DLD1 (cell line): ENCODE data around the gene PGPEP1.
"Not testable (repeated sequence)": the region's sequence is repeated elsewhere in the genome, so short reads cannot be mapped to it uniquely, and the experiment has no call there.

Experiments used
- in situ Hi-C: cut with HindIII; loops from 2 replicates; pipeline ENCODE4 v1.10.0; 2017; ENCODE audit warnings: low sequenced_read_pairs

PGPEP1 gene

DNA sequence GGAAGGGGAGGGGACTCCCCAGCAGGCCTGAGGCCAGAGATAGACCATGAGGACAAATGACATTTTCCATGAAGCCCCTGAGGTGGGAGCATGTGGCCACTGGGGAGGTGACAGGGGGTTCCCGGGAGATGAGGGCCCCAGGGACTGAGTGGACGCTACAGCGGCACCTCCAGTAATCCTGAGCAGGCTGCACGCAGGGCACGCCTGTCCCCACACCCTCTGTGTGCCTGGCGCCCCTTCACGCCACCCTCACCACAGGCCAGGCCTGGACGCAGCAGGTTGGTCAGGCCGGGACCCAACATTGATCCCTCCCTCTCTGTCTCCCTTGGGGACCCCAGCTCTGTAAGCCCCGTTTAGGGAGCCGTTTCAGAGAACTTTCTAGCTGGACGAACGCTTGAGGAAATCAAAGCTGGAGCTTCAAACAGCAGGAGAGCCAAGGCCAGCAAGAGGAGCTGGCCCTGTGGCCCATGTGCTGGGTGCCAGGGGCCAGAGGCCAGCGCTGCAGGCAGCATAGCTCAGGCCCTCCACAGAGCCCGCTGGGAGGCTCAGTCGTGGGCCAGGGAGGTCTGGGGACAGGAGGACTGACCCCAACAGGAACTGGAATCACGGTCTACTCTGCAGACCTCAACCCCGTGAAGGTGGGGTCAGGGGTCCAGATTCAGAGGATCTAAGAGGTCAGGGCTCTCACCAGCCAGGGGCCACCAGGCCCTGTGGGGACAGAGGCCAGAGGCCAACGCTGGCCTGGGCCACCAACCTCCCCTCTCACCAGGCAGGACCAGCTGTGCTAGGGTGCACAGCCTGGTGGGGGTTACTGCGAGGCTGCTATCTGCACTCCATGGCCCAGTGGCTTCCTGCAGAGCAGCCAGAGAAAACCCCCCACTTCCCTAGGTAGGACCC lies 32.1 kb upstream of the PGPEP1 start:
- in situ Hi-C loops = no loop called here

DNA sequence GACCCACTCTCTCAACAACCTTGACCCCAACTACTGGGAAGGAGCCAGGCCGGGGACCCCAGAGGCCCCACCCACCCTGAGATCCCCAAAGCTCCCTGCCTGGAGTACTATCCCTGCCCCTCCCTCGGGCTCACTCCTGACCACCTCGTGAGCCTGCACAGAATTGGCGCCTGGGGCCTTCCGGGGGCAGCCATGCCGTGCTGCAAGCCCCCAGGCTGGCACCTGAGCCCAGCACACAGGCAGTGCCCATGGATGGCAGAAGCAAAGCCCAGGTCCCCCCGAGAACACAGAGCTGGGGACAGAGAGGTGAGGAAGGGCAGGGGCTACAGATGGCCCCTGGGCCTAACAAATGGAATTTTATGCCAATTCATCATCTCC lies 31.5 kb upstream of the PGPEP1 start:
- in situ Hi-C loops = no loop called here

DNA sequence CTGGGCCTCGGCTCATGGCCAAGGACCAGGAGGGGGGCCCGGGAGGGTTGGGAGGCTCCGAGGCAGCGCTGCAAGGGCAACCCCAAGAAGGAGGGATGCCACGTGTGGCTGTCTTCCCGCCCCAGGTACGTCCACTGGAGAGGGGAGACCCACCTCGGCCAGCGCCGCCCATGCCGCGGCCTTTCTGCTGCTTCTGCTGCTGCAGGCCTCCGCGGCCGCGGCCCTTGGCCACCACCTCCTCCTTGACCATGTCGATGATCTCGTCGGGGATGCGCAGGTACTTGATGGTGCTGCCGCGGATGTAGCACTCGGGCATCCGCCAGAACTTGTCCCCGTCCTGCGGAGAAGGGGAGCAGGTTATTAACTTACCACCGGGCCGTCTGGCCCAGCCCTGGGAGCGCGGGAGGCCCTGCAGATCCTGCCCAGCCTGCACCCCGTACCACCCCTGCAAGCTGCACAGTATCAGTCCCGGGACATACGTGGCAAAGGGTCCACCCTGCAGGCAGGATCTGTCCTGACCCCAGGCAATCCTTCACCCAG lies 30.8 kb upstream of the PGPEP1 start:
- in situ Hi-C loops = no loop called here

DNA sequence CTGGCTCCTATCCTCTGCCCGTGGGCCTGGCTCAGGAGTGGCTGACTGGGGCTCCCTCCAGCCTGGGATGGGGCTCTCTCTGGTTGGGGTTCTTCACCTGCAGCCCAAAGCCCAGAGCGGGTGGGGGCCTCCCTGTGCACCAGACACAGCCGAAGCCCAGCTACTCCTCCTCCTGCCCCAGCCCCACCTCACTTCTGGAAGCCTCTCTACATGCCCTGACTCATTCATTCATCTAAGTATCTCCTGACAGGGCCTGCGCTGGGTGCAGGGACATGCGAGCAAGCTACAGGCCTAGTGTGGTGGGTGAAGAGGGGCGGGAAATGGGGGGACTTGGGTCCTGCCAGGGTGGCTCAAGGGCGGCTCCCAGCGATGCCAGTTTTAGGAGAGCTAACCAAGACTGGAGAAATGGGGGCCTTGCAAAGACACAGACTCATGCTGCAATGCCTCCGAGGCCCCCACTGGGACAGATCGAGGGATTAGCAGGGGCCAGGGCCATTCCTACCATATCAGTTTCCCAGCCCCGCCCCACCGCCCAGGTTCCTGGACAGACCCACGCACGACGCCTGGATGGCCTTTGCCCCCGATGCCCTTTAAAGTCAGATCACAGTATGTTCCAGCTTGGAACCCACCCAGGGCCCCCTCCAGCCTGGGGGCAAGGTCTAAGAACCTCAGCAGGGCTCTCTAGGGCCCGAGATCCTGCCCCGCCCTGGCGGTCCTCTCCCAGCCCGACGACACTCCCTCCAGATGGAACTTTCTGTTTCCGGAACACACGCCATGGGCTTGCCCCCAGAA lies 30.1 kb upstream of the PGPEP1 start:
- in situ Hi-C loops = no loop called here

DNA sequence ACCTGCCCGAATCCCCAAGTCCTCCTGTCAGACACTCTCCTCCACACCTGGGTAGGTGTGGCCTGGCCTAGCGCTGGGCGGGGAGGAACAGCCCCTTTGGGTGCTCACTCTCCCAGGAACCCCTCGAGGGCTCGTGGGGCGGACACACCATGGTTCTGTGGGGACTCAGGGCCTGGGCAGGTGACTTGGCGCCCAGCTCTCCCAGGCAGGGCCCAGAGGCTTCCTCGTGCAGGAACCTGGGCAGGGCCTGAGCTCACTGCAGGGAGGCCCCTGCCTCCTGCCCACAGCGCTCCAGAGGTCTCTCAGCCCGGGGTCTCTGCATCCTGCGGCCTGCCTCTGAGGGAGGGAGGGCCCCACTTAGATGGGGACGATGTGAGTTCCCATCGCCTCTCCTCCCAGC lies 29.4 kb upstream of the PGPEP1 start:
- in situ Hi-C loops = no loop called here

DNA sequence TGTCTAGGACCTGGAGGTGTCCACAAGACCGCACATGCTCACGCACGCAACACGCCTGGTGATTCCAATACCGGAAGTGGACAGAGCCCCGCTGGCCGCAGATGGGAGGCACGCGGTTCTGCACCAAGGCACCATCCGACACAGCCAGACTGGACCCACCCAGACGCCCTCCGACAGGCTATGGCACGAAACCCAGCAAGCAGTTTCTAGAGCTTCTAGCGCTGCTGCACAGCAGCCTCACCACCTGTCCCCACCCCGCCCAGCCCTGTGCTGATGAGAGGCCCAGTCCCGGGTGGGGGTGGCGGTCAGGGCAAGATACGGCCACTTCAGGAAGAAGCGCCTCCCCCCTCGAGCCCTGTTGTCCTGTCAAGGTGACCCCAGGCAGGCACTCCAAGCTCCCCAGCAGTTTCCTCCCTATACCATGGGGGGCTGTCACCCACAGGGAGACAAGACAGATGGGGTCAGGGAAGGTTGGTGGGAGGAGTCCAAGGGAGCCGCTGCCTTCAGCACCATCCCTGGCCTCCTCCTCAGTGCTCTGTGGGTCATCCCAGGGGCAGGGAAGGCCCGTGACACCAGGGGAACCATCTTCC lies 28.8 kb upstream of the PGPEP1 start:
- in situ Hi-C loops = no loop called here

DNA sequence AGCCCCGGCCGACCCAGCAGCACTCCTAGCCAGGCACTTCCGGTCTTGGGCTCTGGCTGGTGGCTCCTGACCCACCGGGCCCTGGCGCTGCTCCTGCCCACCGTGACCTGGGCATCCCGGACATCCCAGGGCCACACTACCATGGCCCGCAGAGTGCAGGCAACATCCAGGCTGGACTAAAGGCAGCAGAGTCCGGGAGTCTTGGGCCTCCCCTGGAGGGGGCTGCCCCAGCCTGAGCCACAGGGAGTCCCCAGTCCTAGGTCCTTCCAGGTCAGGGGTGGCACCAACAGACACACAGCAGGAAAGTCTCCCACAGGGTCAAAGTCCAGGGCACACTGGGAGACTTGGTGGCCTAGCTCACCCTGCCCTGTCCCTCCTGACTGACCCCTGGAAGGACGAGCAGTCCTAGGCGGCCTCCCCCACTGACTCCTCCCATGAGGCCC lies 28.3 kb upstream of the PGPEP1 start:
- in situ Hi-C loops = no loop called here

DNA sequence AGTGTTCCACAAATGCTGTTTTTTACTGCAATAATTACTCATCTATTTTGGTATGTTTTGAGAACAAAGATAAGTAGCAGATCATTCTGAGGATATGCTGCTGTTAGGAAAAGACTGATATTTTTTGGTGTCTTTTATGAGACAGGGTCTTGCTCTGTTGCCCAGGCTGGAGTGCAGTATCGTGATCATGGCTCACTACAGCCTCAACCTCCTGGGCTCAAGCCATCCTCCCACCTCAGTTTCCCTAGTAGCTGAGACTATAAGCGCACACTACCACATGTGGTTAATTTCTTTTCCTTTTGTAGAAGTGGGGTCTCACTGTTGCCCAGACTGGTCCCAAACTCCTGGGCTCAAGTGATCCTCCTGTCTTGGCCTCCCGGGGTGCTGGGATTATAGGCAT lies 27.0 kb upstream of the PGPEP1 start:
- in situ Hi-C loops = no loop called here

DNA sequence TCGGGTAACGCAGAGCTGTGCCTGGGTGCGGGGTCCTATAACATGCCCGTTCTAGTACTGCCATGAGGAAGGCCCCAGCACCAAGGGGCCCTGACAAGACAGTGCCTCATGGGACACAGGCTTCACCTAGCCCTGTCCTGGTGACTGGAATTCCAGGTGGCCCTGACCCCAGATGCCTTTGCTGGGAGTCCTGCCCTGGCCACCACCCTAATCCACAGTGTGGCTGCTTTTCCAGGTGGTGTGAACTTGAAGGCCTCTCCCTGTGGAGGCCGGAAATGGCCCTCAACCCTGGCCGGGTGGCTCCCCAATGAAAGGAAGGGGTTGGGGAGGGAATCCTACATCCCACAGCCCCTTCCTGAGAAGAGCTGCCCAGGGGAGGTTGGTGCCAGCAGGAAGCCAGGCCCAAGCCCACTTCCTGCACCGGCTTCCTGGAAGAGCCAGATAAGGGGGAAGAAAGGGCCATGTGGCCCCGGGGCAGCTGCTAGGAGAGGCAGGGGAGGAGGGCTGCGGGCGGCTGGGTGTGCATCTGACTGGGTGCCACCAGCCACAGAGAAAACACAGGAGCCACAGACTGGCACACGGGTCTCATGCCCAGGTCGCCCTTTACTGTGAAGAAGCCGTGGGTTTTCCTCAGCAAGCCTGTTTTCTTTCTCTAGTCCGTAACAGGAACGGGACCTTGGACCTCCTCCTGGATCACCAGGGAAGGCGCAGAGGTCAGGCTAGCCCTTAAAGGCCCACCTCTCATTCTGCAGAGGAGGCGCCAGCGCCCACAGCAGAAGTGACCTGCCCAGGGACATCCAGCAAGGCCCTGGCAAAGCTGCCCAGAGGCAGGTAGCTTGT lies 22.2 kb upstream of the PGPEP1 start:
- in situ Hi-C loops = no loop called here

DNA sequence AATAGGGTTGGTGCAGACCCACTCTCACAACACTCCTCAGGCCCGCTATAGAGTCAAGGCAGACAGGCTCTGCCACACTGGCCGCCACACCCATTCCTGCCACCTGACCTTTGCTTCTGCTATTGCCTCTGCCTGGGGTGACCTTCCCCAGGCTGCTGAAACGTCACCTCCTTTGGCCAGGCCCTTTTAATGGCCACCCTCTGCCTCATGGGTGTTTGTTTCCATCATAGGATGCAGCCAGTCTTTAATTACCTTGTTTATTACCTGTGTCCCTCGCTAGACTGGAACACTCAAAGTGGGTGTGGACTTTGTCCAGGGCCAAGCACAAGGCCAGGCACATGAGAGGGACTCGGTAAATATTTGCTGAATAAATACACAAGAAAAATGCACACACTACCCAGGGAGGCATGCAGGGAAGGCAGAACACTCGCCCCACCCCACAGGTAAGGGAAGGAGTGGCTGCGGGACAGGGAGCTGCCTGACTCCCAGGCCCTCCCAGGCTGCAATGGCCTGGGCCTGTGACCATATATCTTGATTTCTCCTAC lies 20.7 kb upstream of the PGPEP1 start:
- in situ Hi-C loops = no loop called here

DNA sequence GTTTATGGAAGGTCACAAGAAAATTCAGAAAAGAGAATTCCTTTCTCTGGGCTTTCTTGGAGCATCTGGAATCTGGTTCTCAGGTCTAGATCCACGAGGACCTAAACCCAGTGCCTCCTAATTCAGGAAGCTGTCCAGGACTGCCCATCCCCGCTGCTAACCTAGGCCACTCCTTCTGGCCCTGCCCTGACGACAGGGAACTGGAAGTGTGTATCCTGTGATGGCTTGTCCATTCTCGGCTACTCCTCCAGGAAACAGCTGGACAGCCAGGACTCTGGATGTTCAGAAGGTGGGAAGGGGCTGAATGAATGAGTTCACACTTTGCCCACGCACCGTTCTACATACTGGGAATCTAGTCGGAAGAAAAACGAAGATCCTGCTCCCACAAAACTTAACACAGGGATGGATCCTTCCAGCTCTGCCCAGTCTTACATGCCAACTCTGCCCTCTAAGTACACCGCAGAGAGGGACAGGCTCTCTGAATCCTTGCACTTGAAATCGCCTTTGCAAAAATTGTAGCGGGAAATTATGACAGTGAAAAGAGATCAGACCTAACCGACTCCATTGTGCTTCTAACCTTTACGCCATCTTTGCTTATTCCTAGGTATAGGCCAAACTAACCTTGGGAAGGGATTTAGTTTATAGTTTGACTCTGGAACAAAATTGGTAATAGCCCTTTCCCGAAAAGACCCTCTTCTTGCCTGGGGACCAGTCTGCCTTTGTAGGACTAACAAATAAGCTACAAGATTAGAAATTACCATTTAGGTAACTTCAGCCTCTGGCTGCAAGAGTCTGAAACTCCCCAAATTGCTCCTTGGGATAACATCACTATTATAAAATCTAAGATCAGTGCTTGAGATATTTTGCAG lies 19.3 kb upstream of the PGPEP1 start:
- in situ Hi-C loops = no loop called here

DNA sequence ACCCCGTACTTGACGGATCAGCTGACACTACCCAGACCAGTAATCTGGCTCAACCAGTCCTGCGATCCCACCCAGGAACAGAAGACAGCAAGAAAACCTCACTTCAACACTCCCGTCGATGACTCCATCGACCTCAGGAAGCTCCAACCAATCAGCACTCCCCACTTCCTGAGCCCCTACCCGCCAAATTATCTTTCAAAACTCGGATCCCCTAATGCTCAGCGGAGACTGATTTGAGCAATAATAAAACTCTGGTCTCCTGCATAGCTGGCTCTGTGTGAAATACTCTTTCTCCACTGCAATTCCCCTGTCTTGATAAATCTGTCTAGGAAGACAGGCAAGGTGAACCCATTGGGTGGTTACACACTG lies 18.7 kb upstream of the PGPEP1 start:
- in situ Hi-C loops = no loop called here

DNA sequence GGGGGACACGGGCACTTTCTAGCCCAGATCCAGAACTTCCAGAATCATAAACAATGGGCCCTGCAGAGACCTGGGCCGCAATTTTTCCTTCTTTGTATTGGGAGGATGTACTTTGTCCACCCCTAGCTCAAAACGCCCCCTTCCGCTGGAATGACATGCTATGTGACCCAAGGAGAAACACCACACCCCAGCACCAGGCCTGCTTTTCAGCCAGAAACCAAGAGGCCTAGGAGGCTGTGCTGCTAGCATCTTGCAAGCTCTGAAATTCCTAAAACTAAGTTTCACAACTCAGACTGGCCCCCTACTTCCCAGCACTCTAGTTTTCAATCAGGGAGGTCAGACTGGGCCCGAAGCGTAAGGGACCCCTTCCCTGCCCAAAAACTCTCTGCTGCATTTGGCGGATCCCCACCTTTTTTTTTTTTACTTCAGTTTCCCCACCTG lies 18.1 kb upstream of the PGPEP1 start:
- in situ Hi-C loops = no loop called here

DNA sequence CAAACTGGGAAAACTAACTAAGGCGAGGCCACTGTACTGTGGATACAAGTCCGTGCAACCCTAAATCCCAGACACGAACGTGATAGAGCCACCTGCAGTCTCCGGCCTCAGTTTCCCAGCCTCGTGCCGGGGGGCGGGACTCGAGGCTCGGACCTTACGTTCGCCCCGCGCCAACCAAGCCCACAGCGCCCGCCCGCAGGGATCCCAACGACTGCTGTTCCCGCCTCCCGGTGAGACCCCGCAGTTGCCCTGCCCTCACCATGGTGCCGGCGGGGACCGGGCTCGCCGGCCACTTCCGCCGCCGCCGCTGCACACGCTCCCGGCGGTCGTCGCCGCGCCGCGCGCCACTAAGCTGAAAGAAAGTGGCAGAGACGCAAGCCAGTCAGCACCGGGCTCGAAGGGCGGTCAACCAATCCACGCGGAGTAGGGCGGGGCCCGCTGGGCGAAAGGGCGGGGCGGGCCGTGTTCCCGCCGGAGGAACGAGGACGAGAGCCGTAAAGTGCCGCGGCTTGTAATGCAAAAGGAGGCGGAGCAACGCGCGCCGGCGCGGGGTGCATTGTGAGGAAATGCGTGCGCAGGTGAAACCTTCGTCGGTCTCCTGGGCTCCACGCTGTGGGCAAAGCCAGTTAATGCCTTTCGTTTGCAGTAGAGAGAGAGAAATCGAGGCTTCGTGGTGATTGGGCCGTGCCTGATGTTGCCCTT lies 17.5 kb upstream of the PGPEP1 start, which contains the start of gene LSM4:
TSS of gene LSM4 (minus strand) at position 318 of the 702 bp plus-strand sequence. CDS start at position 262, 56 bp downstream.
- in situ Hi-C loops = no loop called here

DNA sequence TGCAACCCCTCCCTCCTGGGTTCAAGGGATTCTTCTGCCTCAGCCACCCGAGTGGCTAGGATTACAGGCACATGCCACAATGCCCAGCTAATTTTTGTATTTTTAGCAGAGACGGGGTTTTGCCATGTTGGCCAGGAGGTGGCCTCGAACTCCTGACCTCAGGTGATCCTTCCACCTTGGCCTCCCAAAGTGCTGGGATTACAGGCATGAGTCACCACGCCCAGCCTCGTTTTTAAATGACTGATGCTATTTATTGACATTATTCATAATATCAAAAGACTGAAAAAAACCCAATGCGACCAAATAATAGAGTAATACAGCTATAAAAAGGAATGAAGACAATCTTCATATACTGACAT lies 16.0 kb upstream of the PGPEP1 start:
- in situ Hi-C loops = not testable (repeated sequence)

DNA sequence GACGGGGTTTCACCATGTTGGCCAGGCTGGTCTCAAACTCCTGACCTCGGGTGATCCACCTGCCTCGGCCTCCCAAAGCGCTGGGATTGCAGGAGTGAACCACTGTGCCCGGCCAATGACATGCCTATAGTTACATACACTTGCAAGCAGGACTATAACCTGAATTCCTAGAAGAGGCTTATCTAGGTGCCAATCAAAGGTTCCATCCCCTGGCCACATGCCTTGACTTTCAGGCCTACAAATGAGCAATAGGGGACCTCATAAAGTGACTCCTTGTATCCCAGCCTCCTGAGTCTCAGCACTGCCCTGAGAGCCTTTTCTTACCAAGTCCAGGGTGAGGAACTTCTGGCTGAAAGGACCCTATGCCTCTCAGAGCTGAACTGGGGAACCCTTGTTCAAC lies 13.6 kb upstream of the PGPEP1 start:
- in situ Hi-C loops = no loop called here

DNA sequence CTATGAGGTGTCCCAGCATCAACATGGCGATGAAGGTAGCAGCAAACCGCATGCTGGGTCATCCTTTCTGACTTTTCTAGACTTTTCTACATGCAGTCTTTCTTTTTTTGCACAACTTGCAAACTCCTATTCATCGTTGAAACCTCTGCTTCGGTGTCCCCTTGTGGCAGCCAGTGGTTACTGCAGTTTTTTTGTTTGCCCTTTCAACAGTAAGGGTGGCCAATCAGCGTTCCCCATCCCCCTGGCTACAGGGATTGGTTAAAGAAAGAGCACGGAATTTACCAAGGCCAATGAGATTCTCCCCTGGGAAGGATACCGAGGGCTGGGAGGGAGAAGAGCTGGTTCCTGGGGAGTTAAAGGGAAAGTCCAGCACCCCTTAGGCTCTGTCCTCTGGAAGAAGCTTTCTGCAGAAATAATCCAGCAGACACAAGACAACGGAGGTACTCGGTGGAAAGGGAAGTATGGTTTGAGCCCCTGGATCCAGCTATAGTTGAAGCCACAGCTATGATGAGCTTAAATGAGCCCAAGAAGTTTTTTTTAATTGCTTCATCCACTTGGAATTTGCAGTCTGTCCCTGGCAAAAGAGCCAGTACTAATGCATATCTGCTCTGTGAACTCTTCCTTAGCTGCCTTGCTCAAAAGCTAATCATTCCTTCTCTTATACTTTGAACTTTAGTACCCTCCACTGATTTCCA lies 11.9 kb upstream of the PGPEP1 start:
- in situ Hi-C loops = no loop called here

DNA sequence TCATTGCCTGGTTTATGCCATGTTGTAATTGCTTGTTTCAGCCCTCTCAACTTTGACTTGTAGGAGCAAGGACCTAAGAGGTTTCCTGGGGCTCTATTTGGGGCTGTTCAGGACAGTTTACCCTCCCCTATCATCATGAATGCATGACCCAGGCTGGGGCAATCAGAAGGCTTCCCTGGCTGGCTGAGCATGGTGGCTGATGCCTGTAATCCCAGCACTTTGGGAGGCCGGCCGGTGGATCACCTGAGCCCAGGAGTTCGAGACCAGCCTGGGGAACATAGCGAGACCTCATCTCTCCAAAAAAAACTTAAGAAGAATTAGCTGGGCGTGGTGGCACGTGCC lies 11.4 kb upstream of the PGPEP1 start:
- in situ Hi-C loops = no loop called here
